Measurements from ENCODE around the gene LGSN. TPM values are rescaled to one million over a fixed set of nuclear protein-coding genes. Genes with fewer than 3 reads are reported as not detected.
A peak's percentile ranks its signal among the peaks of the same experiment; 100 is the strongest.
"Not testable (repeated sequence)": the region's sequence is repeated elsewhere in the genome, so short reads cannot be mapped to it uniquely, and the experiment has no call there.

The LGSN gene
- total RNA-seq, 1 donor from 2014 or later, result not detected

GRCh38 chr6:63261820-63262219 is 58.0 kb downstream of the LGSN start:
- intact Hi-C loops (cut with DNase I), result no loop called here
- DNase-seq (ENCODE audit: missing footprints), result no peak
- ATAC-seq, result no peak

GRCh38 chr6:63259153-63259552 is 60.6 kb downstream of the LGSN start:
- intact Hi-C loops (cut with DNase I), result no loop called here
- no peak for ATAC-seq

GRCh38 chr6:63249875-63250482 is 69.8 kb downstream of the LGSN start:
- intact Hi-C loops (cut with DNase I), result no loop called here
- ATAC-seq (no peak), DNase-seq (ENCODE audit: missing footprints) (no peak)

More at GRCh38 chr6:63259153-63259552, 60.6 kb downstream of the LGSN start:
- no peak for DNase-seq (ENCODE audit: missing footprints)

GRCh38 chr6:63246581-63246980 is 73.2 kb downstream of the LGSN start:
- no peak for ATAC-seq
- no peak for DNase-seq (ENCODE audit: missing footprints)
- intact Hi-C loops (cut with DNase I), result no loop called here

GRCh38 chr6:63245909-63246308 is 73.9 kb downstream of the LGSN start:
- DNase-seq (ENCODE audit: missing footprints), result no peak
- intact Hi-C loops (cut with DNase I), result no loop called here
- ATAC-seq, result no peak

GRCh38 chr6:63245420-63245819 is 74.4 kb downstream of the LGSN start:
- no peak for ATAC-seq
- DNase-seq (ENCODE audit: missing footprints), result no peak
- intact Hi-C loops (cut with DNase I), result no loop called here

GRCh38 chr6:63236398-63236817 is 83.4 kb downstream of the LGSN start:
- DNase-seq (ENCODE audit: missing footprints), result no peak
- intact Hi-C loops (cut with DNase I), result no loop called here
- ATAC-seq, result no peak

GRCh38 chr6:63230511-63230910 is 89.3 kb downstream of the LGSN start:
- ATAC-seq; intact Hi-C loops (cut with DNase I); DNase-seq (ENCODE audit: missing footprints): not testable (repeated sequence)

GRCh38 chr6:63230027-63230426 is 89.8 kb downstream of the LGSN start:
- intact Hi-C loops (cut with DNase I); ATAC-seq; DNase-seq (ENCODE audit: missing footprints): not testable (repeated sequence)

- ATAC-seq; intact Hi-C loops (cut with DNase I): not testable (repeated sequence)
- peak; percentile 63 for DNase-seq (ENCODE audit: missing footprints)
These were observed 91.6 kb downstream of the LGSN start for GRCh38 chr6:63227928-63228894.

- intact Hi-C loops (cut with DNase I); ATAC-seq; DNase-seq (ENCODE audit: missing footprints): not testable (repeated sequence)
These were observed 93.8 kb downstream of the LGSN start for GRCh38 chr6:63225987-63226386.

Other genes starting within 250 kb of the LGSN start
- gene FKBP1C, start 108.5 kb downstream of the LGSN start, total RNA-seq, result 0.68 TPM